ENCODE measurements around the gene CENPE.

CENPE gene

DNA sequence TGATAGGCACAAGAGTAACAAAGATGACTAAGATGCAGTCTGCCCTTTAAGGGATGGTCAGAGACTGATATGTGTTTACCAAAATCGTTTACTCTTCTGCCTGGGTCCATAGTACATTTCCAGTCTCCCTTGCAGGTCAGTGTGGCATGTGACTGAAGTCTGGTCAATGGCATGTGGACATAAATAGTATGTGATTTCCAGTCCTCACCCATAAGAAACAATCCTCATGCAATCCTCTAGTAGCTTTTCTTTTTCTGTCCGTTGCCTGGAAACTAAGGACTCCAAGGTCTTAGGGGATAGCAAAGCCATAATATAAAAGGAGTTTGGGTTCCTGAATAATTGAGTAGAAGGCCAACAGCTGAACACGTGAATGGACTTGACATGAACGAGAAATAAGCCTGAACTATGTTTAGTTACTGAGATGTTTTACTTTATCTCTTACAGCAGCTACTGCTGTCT, 122.7 kb downstream of the CENPE start:
- peak overlapping the region; percentile 87 for H2AFZ ChIP-seq
- peak overlapping the region; percentile 19 for H3K9ac ChIP-seq
- H3K9me3 ChIP-seq (ENCODE audit: control insufficient read depth, low read length) = no peaks in the 10 kb centered on the region
- H3K4me1 ChIP-seq = peaks cover 8% of the 10 kb centered on the region
- no peaks in the 10 kb centered on the region for H3K36me3 ChIP-seq (ENCODE audit: control insufficient read depth, insufficient read depth, low read length)
- TF ChIP-seq CTCF (IDR thresholded peaks at IDR 0.05) = no peak
- H3K79me2 ChIP-seq = no peaks in the 10 kb centered on the region
- H3K4me3 ChIP-seq (ENCODE audit: low read depth, low read length) = no peak overlapping the region
- H3K27me3 ChIP-seq (ENCODE audit: control insufficient read depth, insufficient read depth, low read length) = no peaks in the 10 kb centered on the region
- peak overlapping the region; percentile 72 for H3K27ac ChIP-seq
- H3K4me2 ChIP-seq (ENCODE audit: low read length) = no peak overlapping the region

GRCh38 chr4:103074744-103075434, 123.3 kb downstream of the CENPE start:
- Histone ChIP-seq H3K9ac (no peak overlapping the region), H3K4me3 (ENCODE audit: low read depth, low read length) (no peak overlapping the region), H3K27me3 (ENCODE audit: control insufficient read depth, insufficient read depth, low read length) (no peaks in the 10 kb centered on the region), H3K79me2 (no peaks in the 10 kb centered on the region), H2AFZ (no peak overlapping the region), H3K4me2 (ENCODE audit: low read length) (no peak overlapping the region), H3K36me3 (ENCODE audit: control insufficient read depth, insufficient read depth, low read length) (no peaks in the 10 kb centered on the region), H3K27ac (no peak overlapping the region), H3K9me3 (ENCODE audit: control insufficient read depth, low read length) (no peaks in the 10 kb centered on the region), H3K4me1 (peaks cover 8% of the 10 kb centered on the region)
- TF ChIP-seq CTCF (IDR thresholded peaks at IDR 0.05) = no peak

GRCh38 chr4:103073792-103074438, 124.2 kb downstream of the CENPE start:
- Histone ChIP-seq H3K27me3 (ENCODE audit: control insufficient read depth, insufficient read depth, low read length) (no peaks in the 10 kb centered on the region), H2AFZ (no peak overlapping the region), H3K27ac (no peak overlapping the region), H3K36me3 (ENCODE audit: control insufficient read depth, insufficient read depth, low read length) (no peaks in the 10 kb centered on the region), H3K9ac (no peak overlapping the region), H3K9me3 (ENCODE audit: control insufficient read depth, low read length) (no peaks in the 10 kb centered on the region), H3K79me2 (no peaks in the 10 kb centered on the region), H3K4me3 (ENCODE audit: low read depth, low read length) (no peak overlapping the region), H3K4me1 (peaks cover 8% of the 10 kb centered on the region), H3K4me2 (ENCODE audit: low read length) (no peak overlapping the region)
- no peak for TF ChIP-seq CTCF (IDR thresholded peaks at IDR 0.05)

- no peak for TF ChIP-seq CTCF (IDR thresholded peaks at IDR 0.05)
- Histone ChIP-seq H3K27me3 (ENCODE audit: control insufficient read depth, insufficient read depth, low read length) (no peaks in the 10 kb centered on the region), H3K79me2 (no peaks in the 10 kb centered on the region), H3K27ac (no peak overlapping the region), H2AFZ (no peak overlapping the region), H3K4me1 (no peaks in the 10 kb centered on the region), H3K9ac (no peak overlapping the region), H3K36me3 (ENCODE audit: control insufficient read depth, insufficient read depth, low read length) (no peaks in the 10 kb centered on the region), H3K4me2 (ENCODE audit: low read length) (no peak overlapping the region), H3K4me3 (ENCODE audit: low read depth, low read length) (no peak overlapping the region), H3K9me3 (ENCODE audit: control insufficient read depth, low read length) (no peaks in the 10 kb centered on the region)
Observed at GRCh38 chr4:103067841-103068547, 130.1 kb downstream of the CENPE start.

Data from parathyroid adenoma (tissue), 2 donors.